GM23338 (cell line): ENCODE data around the gene ZNF837. TPM values are rescaled to one million over a fixed set of nuclear protein-coding genes. Genes with fewer than 3 reads are reported as not detected.

Experiments used
- ATAC-seq: fragments of 200-7000 bp; cut with Tn5 transposase; 3 replicates; pipeline ENCODE4 v1.9.1; 2020
- DNase-seq: peaks from one replicate; pipeline ENCODE4 v3.0.0-alpha.2; 2015; ENCODE audit warnings: low spot score
- H2AFZ ChIP-seq: fragments of 200-600 bp; sonication (generic); 2 replicates; pipeline ENCODE4 v1.8.0; 2016; ENCODE audit warnings: antibody characterized with exemption, mild to moderate bottlenecking, moderate library complexity
- H3F3A ChIP-seq: fragments of 200-600 bp; sonication (generic); replicated peaks from 2 replicates; pipeline ENCODE4 v1.8.0; 2017; ENCODE audit warnings: antibody characterized with exemption, mixed run types, low read depth
- H3K27ac ChIP-seq: fragments of 200-600 bp; sonication (generic); 2 replicates; pipeline ENCODE4 v1.6.1; 2016; ENCODE audit warnings: low read depth
- H3K27me3 ChIP-seq: fragments of 200-600 bp; sonication (generic); 2 replicates; pipeline ENCODE4 v1.8.0; 2016; ENCODE audit warnings: mild to moderate bottlenecking, mixed run types, moderate library complexity; ENCODE audit not compliant: insufficient read depth
- H3K36me3 ChIP-seq: fragments of 200-600 bp; sonication (generic); 2 replicates; pipeline ENCODE4 v1.8.0; 2016; ENCODE audit warnings: mild to moderate bottlenecking; ENCODE audit not compliant: insufficient read depth
- H3K4me1 ChIP-seq: fragments of 200-600 bp; sonication (generic); 2 replicates; pipeline ENCODE4 v1.8.0; 2016; ENCODE audit warnings: mild to moderate bottlenecking, moderate library complexity; ENCODE audit not compliant: insufficient read depth
- H3K4me2 ChIP-seq: fragments of 200-600 bp; sonication (generic); 2 replicates; pipeline ENCODE4 v1.7.1; 2017; ENCODE audit warnings: mixed run types
- H3K4me3 ChIP-seq: fragments of 200-600 bp; sonication (generic); 2 replicates; pipeline ENCODE4 v1.6.1; 2016; ENCODE audit warnings: mixed run types
- H3K79me2 ChIP-seq: fragments of 200-600 bp; sonication (generic); replicated peaks from 2 replicates; pipeline ENCODE4 v1.8.0; 2017; ENCODE audit warnings: mild to moderate bottlenecking; ENCODE audit not compliant: insufficient read depth
- H3K9me2 ChIP-seq: fragments of 200-600 bp; sonication (generic); 2 replicates; pipeline ENCODE4 v1.8.0; 2017; ENCODE audit not compliant: insufficient read depth
- H4K20me1 ChIP-seq: fragments of 200-600 bp; sonication (generic); replicated peaks from 2 replicates; pipeline ENCODE4 v1.8.0; 2017; ENCODE audit warnings: mild to moderate bottlenecking; ENCODE audit not compliant: insufficient read depth
- H3K27ac Mint-ChIP-seq: 2 replicates; pipeline ENCODE4 v1.8.0; 2020; ENCODE audit warnings: inconsistent platforms, mild to moderate bottlenecking, moderate library complexity, mixed read lengths
- H3K27me3 Mint-ChIP-seq: 3 replicates; pipeline ENCODE4 v1.8.0; 2022; ENCODE audit warnings: low read depth, mild to moderate bottlenecking, moderate library complexity, mixed read lengths, inconsistent platforms; ENCODE audit not compliant: insufficient read depth, poor library complexity
- H3K36me3 Mint-ChIP-seq: 3 replicates; pipeline ENCODE4 v1.8.0; 2021; ENCODE audit warnings: low read depth, mild to moderate bottlenecking, inconsistent platforms, moderate library complexity, mixed read lengths
- H3K4me1 Mint-ChIP-seq: 3 replicates; pipeline ENCODE4 v1.8.0; 2020; ENCODE audit warnings: mild to moderate bottlenecking, inconsistent platforms, mixed read lengths
- H3K4me3 Mint-ChIP-seq: 3 replicates; pipeline ENCODE4 v1.8.0; 2021; ENCODE audit warnings: moderate library complexity, mild to moderate bottlenecking, inconsistent platforms, mixed read lengths
- H3K9me3 Mint-ChIP-seq: 3 replicates; pipeline ENCODE4 v1.8.0; 2020; ENCODE audit warnings: moderate library complexity, mild to moderate bottlenecking, inconsistent platforms, mixed read lengths
- CREB1 ChIP-seq: fragments of 250-450 bp; sonication (Bioruptor Pico); IDR thresholded peaks from 2 replicates; pipeline ENCODE4 v1.5.0; 2020; ENCODE audit warnings: low read depth, mild to moderate bottlenecking, moderate library complexity
- ETS1 ChIP-seq: IDR thresholded peaks from 2 replicates; pipeline ENCODE4 v1.6.1; 2016; ENCODE audit warnings: antibody characterized with exemption
- EZH2 ChIP-seq: fragments of 200-600 bp; sonication (generic); IDR thresholded peaks from one replicate; pipeline ENCODE4 v1.8.0; 2017; ENCODE audit warnings: antibody characterized with exemption, mild to moderate bottlenecking, low read depth; ENCODE audit not compliant: unreplicated experiment
- EZH2phosphoT487 ChIP-seq: fragments of 200-600 bp; sonication (generic); IDR thresholded peaks from one replicate; pipeline ENCODE4 v1.8.1; 2018; ENCODE audit warnings: antibody characterized with exemption; ENCODE audit not compliant: unreplicated experiment
- JUNB ChIP-seq: IDR thresholded peaks from one replicate; pipeline ENCODE4 v1.6.1; 2016; ENCODE audit warnings: antibody characterized with exemption; ENCODE audit not compliant: unreplicated experiment
- NANOG ChIP-seq: IDR thresholded peaks from 2 replicates; pipeline ENCODE4 v1.6.1; 2016; ENCODE audit warnings: antibody characterized with exemption, borderline replicate concordance
- POLR2AphosphoS5 ChIP-seq: IDR thresholded peaks from 2 replicates; pipeline ENCODE4 v1.6.1; 2016; ENCODE audit warnings: antibody characterized with exemption, low read depth
- REST ChIP-seq: IDR thresholded peaks from one replicate; pipeline ENCODE4 v1.6.1; 2018; ENCODE audit warnings: antibody characterized with exemption; ENCODE audit not compliant: unreplicated experiment
- STAT1 ChIP-seq: IDR thresholded peaks from one replicate; pipeline ENCODE4 v1.6.1; 2016; ENCODE audit warnings: antibody characterized with exemption; ENCODE audit not compliant: unreplicated experiment
- ZNF114 ChIP-seq: fragments of 250-450 bp; sonication (Bioruptor Pico); IDR thresholded peaks from 2 replicates; pipeline ENCODE4 v1.5.0; 2020; ENCODE audit warnings: mild to moderate bottlenecking, moderate library complexity
- ZNF331 ChIP-seq: fragments of 250-450 bp; sonication (Bioruptor Pico); IDR thresholded peaks from 2 replicates; pipeline ENCODE4 v1.5.0; 2020; ENCODE audit warnings: low read depth, mild to moderate bottlenecking, moderate library complexity
- polyA plus RNA-seq: library from polyadenylated mRNA; unstranded; fragments of >200 nt; fragmentation: Nextera tagmentation; extraction: Ambion mirVana; gene quantifications from 2 replicates; pipeline ENCODE4 v1.2.1, GENCODE V29; 2016
- total RNA-seq: library from RNA; depleted of rRNA; stranded (reverse); fragments of >200 nt; shearing (Covaris generic); gene quantifications from 2 replicates; pipeline ENCODE4 v1.2.3, GENCODE V29; 2014
- TF ChIP-seq, protein P1 (sequence below), 2 experiments: fragments of 200-600 bp in 1 of 2; sonication (generic) in 1 of 2; conservative IDR thresholded peaks; 2 replicates each; pipeline versions ENCODE4 v1.5.1 to v1.6.1; 2016 to 2017; ENCODE audit warnings: antibody characterized with exemption in 2 of 2, low read depth in 2 of 2, mild to moderate bottlenecking in 2 of 2, moderate library complexity in 1 of 2

The ZNF837 gene
- total and polyA plus RNA-seq, 2 experiments from 2014 or later: 3.1 to 11.0 TPM

DNA sequence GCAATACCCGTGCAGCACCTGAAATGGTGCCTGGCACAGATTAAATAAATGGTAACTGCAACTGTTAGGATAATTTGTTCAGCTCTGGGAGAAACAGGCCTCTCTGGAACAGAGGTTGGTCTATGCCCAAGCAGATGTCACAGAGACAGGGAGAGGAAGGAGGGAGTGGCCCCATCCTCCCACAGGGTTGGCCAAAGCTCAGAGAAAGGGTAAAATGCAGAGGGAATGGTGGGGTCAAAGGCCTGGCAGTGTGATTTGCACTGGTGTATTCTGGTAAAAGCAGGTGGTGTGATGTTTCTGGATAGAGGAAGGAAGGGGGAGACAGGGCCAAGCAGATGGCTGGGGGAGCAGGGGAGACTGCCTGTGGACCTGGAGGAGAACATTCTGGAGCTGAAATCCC, 44.6 kb downstream of the ZNF837 start (continued):
- no peak for TF ChIP-seq ETS1
- TF ChIP-seq POLR2AphosphoS5: no peak
- TF ChIP-seq ZNF331: no peak
- TF ChIP-seq NANOG: no peak
- TF ChIP-seq STAT1: no peak
- TF ChIP-seq JUNB: no peak
- no peak for TF ChIP-seq EZH2
- no peak for TF ChIP-seq ZNF114 (CRISPR knock-in tag)

- no peaks in the 10 kb centered on the region for H3K79me2 ChIP-seq
- H3K4me3 ChIP-seq: no peak overlapping the region
- Mint-ChIP-seq H3K27me3 (peaks cover 3% of the 10 kb centered on the region), H3K27ac (no peak overlapping the region), H3K4me1 (no peaks in the 10 kb centered on the region; the same call in 2 of the 3 replicates), H3K9me3 (peaks cover 3% of the 10 kb centered on the region; the same call in 2 of the 3 replicates), H3K4me3 (no peak overlapping the region), H3K36me3 (peaks cover 28% of the 10 kb centered on the region)
- H3K4me1 ChIP-seq: no peaks in the 10 kb centered on the region
- ATAC-seq: no peak
- no peak overlapping the region for H2AFZ ChIP-seq
- no peak for DNase-seq
- peaks cover 4% of the 10 kb centered on the region; the same call in 1 of the 2 replicates for H4K20me1 ChIP-seq
- no peaks in the 10 kb centered on the region for H3K27me3 ChIP-seq
- H3K4me2 ChIP-seq: no peak overlapping the region
- H3K36me3 ChIP-seq: no peaks in the 10 kb centered on the region
- H3K9me2 ChIP-seq: no peaks in the 10 kb centered on the region
- no peak overlapping the region for H3K27ac ChIP-seq
- H3F3A ChIP-seq: no peaks in the 10 kb centered on the region
- TF ChIP-seq REST: no peak
- TF ChIP-seq ZNF331: no peak
- no peak for TF ChIP-seq EZH2
- TF ChIP-seq, protein P1, sequence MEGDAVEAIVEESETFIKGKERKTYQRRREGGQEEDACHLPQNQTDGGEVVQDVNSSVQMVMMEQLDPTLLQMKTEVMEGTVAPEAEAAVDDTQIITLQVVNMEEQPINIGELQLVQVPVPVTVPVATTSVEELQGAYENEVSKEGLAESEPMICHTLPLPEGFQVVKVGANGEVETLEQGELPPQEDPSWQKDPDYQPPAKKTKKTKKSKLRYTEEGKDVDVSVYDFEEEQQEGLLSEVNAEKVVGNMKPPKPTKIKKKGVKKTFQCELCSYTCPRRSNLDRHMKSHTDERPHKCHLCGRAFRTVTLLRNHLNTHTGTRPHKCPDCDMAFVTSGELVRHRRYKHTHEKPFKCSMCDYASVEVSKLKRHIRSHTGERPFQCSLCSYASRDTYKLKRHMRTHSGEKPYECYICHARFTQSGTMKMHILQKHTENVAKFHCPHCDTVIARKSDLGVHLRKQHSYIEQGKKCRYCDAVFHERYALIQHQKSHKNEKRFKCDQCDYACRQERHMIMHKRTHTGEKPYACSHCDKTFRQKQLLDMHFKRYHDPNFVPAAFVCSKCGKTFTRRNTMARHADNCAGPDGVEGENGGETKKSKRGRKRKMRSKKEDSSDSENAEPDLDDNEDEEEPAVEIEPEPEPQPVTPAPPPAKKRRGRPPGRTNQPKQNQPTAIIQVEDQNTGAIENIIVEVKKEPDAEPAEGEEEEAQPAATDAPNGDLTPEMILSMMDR (conservative IDR thresholded peaks at IDR 0.05; ENCODE audit: low read depth in 2 of 2): no peak
- TF ChIP-seq CREB1 (CRISPR knock-in tag): no peak
- no peak for TF ChIP-seq EZH2phosphoT487
- no peak for TF ChIP-seq ETS1
- TF ChIP-seq NANOG: no peak
Observed at GRCh38 chr19:58335630-58336029, 45.2 kb downstream of the ZNF837 start.
